NCI-H748 treated with DMSO at 0.1 percent for 48 hours (cell line): Measurements from ENCODE around the gene SLC35A2.
A peak's percentile ranks its signal among the peaks of the same experiment; 100 is the strongest.
"Not testable (repeated sequence)": the region's sequence is repeated elsewhere in the genome, so short reads cannot be mapped to it uniquely, and the experiment has no call there.

Experiments
- DNase-seq: peaks from one replicate; lab custom pipeline; 2025; lab: John Stamatoyannopoulos, UW

Gene SLC35A2

DNA sequence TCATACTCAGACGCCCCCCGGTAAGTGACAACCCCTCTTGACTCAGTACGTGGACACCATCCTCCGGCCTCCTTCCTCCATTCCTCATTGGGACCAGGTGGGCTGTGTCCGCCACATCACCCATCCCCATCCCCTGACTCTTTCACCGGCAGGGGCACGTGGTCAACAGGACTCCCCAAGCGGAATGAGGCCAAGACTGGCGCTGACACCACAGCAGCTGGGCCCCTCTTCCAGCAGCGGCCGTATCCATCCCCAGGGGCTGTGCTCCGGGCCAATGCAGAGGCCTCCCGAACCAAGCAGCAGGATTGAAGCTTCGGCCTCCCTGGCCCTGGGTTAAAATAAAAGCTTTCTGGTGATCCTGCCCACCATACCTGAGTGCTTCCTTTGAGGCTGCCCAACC is 8.7 kb downstream of the SLC35A2 start:
- DNase-seq = no peak

DNA sequence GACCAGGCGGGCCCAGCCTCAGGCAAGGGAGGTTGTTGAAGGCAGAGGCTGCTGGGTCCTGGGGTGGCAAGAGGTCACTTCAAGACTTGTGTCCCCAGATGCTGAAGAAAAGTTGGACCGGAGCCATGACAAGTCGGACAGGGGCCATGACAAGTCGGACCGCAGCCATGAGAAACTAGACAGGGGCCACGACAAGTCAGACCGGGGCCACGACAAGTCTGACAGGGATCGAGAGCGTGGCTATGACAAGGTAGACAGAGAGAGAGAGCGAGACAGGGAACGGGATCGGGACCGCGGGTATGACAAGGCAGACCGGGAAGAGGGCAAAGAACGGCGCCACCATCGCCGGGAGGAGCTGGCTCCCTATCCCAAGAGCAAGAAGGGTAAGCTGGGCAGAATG is 9.3 kb downstream of the SLC35A2 start:
- DNase-seq = no peak

DNA sequence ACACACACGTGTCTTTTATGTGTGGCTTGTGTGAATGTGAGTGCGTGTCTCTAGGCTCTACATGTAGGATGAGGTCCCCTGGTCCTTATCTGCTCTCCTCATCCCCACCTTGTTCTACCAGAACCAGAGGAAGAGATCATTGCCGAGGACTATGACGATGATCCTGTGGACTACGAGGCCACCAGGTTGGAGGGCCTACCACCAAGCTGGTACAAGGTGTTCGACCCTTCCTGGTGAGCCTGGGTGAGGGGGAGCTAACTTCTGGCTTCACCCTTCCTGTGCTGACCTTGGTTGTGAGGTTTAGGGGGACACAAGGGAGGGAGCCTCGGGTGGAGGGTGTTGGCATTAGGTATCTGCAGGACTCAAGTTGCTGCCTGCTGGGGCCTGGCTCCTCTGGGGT is 10.4 kb downstream of the SLC35A2 start:
- no peak for DNase-seq

DNA sequence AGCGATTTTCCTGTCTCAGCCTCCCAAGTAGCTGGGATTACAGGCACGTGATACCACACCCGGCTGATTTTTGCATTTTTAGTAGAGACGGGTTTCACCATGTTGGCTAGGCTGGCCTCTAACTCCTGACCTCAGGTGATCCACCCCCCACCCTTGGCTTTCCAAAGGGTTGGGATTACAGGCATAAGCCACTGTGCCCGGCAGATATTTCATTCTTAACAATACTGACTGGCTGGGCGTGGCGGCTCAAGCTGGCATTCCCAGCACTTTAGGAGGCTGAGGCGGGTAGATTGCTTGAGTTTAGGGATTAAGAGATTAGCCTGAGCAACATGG is 12.4 kb downstream of the SLC35A2 start:
- no peak for DNase-seq

DNA sequence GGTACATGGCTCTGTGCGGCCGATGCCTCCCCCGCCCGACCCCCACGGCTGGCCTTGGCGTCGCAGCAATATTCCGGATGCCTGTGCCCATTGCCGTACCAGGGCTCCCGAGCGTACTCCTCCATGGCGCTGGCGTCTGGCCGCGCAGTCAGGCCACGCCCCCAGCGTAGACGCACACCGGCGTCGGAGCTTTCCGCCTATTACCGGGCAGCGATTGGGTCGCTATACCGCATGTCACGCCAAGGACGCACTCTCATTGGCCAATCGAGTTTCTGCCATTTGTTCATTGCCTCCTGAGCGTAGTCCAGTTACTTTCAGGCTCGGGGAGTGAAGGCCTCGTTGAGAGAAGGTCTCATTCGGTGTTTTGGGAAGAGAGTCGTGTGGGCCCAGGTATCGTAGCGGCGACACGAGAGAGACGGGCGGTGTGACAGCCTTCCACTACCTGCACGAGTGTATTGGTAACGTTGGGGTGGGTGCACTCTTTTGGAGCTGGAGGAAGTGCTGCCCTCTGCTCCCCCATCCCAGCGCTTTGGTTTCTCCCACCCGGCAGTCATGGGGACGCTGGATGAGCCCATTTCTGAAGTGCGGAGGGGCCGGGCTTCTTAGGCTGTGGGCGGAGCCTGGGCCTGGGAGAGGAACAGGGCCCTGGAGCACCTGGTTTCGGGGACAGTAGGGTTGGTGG is 13.7 kb downstream of the SLC35A2 start, which contains the start of the genes PQBP1 and TIMM17B:
Gene PQBP1 (plus strand): TSS at position 306 of the 682 bp plus-strand sequence. CDS start 580 bp downstream, outside the sequence.
Gene TIMM17B (minus strand): TSS at position 144 of the 682 bp plus-strand sequence. CDS start 19 bp downstream, at position 125.
- peak; percentile 86 for DNase-seq

DNA sequence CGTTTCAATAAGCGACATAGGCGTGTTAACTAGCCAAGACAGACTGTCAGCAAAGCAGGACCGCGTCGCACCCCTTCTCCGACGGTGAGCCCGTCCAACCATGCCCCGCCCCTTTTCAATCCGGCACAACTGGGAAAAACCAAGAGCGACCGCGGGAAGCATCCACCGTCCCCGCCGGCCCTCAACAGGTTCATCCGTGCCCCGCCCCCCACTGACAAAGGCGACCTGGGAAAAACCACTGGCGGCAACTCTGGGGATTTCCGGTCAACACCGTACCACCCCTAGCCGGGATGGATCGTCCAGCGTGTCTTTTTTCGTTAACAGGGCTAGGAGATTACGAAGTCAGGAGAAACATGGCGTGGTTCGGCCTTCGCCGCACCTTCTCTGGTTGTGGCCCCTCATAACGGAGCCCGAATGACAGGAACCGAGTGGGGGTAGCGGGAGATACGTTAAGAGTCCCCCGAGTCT is 14.3 kb downstream of the SLC35A2 start:
- peak; percentile 36 for DNase-seq

DNA sequence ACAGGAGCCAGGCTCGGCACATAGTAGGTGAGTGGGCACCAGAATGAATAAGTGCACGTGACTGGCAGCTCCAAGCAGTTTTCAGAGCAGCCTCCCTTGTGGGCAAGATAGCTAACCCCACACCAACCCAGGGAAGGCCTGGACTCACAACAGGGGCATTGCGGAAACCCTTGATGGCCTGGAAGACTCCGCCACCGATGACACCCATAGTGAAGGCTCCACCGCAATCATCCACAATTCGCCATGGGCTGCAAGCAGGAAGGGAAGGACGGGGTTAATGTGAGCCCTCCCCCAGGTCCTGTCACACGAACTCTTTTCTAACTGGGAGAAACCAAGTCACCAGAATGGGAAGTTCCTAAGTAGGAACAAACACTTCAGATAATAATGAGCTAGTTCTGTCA is 14.8 kb downstream of the SLC35A2 start:
- DNase-seq = no peak

DNA sequence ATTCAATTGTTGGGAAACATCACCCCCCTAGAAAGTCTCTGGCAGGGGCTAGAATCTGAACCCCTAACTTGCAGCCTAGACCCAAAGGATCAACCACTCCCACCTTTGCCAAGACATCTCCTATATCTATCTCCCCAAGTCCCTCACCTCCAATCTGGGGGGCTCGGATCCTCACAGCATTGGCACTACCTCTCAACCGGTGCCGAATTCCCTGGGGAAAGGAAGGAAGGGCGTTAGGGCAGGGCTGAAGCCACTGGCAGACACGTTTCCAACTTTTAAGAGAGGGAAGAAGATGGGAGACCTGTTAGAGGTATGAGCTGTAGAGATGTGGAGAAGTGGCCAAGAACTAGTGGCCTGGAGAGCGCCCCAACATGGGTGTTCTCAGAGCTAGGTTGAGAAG is 16.6 kb downstream of the SLC35A2 start:
- DNase-seq = no peak

DNA sequence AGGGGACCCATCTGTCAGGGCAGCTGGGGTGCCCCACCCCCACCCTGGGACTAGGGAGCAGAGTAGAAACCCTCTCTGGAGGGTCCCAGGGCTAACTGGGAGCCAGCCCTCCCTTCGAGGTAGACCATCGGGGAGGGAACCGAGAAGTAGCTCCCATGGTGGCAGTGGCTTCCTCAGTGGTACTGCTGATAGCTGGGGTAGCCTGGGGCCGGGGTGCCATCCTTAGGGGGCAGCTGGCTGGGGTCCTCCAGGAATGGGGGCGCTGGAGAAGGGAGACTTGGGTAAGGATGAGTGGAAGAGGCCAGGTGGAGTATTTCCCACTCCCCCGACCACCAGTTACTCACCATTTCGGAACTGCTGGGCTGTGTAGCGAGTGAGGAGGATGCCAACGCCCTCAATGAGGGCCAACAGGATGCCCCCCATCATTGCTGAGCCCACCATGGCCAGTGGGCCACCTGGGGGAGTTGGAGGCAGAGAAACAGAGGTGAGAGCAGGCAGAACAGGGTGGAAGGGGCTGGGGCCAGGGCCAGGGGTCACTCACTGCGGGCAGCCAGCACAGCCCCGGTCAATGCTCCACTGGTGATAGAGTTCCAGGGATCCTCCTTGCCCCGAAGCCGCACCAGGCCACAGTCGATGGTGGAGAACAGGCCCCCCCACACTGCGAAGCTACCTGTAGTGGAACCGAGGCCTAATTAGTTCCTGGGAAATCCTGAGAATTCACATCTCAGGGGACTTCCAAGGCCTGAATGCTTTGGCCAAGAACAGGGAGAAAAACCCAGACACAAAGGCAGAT is 17.7 kb downstream of the SLC35A2 start:
- no peak for DNase-seq

DNA sequence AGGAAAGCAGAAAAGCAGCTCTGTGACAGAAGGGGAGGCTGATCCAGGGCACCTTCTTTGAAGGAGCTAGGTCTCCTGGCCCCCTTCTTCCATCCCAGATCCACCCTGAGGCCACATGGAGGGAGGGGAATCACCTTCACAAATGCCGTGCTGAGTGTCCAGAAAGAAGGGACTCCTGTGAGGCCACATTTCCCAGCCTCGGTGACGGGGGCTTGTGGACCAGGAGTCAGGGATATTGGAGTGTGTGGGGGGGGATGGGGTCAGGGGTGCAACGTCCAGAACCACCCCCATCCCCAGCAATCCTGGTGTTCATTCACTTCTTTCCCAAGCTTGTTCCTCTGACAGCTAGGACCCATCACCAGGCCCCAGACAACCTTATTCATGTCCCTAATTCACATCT is 18.6 kb downstream of the SLC35A2 start:
- DNase-seq = no peak

DNA sequence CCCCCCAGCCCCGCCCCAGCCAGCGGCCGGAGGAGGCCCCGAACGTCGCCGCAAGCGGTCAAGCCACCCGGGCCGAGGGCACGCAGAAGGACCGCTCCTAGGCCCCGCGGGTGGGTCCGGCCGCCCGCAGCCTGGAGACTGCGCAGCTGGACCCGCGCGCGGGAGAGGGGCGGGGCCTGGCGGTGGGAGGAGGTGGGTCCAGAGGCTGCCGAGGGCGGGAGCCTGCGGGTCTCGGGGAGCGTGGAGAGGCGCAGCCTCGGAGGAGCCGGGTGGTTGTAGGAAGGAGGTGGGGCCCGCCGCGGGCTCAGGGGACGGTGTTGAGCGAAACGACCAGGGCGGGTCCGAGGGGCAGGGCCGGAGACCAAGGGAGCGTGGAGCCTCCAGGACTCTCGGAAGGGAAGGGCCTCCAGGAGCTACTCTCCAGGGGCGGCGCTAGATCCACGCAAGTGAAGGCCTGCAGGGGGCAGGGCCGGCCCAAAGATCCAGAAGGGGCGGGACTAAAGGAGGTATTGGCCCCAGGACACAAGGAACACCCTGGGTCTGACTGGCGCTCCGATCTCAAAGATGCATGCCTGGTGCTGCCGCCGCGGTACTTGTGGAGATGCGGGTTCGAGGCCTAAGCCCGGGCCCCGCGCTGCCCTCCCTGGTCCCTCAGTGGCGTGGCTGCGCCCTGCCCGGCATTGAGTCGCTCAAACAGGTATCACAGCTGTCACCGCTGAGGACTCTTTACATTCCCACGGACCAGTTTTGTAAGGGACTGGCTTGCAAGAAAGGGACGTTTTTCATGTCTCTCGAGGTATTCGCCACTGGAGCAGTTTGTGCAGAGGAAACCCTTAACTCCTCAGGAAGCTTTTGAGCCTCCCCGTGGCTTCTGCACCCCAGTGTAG is 19.8 kb downstream of the SLC35A2 start:
- DNase-seq = peak; percentile 77

DNA sequence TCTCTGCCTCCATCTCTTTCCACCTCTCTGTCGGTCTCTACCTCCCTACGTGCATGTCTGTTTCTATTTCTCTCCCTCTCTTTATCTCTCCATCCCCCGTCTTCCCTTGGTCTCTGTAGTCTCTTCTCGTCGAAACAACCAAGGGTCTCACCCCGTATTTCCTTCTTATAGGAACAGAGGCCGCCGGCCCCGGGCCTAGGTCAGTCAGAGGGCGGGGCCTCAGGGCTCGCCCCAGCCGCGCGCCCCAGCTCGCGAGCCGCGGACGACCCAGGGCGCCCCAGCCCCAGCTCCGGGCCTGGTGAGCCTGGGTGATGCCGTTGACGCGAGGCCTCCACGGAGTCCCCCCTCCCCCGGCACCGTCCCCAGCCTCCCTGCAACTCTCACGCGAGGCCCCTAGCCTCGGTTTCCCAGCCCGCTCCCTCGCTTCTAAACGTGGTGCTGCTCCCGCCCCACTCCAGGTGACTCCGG is 20.5 kb downstream of the SLC35A2 start:
- DNase-seq = no peak

DNA sequence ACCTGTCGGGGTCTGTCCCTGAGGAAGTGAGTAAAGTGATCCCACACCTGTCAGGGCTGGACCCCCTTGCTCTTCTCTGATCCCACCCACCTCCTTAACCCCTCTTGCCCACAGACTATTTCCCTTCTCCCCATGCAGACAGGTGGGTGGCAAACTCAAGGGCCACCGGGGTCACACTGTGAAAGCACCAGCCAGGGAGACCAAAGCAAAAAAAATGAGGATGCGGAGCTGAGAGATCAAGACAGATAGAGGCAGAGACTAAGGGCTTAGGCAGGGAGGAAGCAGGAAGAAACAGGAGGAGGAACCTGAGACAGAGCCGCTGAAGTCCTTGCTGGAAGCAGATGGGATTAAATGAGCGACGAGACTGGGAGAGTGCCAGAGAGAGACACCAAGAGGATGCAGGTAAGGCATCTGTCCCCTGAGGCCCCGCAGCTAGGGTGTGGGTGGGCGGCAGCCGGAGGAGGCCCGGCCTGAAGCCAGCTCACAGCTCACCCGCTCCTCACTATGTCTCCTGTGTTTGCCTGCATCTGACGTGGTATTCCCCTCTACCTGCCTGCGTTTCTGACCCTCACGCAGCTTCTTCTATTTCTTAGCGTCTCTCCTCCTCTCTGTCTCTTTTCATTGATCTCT is 21.0 kb downstream of the SLC35A2 start:
- no peak for DNase-seq

DNA sequence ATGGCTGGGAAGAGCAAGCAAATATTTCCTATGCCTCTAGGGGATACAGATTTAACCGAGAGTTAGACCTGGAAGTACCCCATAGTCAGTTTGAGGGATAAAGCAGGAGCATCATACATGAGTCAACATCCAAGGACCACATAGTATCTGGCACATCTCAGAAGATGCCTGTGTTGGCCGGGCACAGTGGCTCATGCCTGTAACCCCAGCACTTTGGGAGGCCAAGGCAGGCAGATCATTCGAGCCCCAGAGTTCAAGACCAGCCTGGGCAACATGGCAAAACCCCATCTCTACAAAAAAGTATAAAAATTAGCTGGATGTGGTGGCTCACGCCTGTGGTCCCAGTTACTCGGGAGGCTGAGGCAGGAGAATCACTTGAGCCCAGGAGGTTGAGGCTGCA is 24.9 kb downstream of the SLC35A2 start:
- DNase-seq = not testable (repeated sequence)

DNA sequence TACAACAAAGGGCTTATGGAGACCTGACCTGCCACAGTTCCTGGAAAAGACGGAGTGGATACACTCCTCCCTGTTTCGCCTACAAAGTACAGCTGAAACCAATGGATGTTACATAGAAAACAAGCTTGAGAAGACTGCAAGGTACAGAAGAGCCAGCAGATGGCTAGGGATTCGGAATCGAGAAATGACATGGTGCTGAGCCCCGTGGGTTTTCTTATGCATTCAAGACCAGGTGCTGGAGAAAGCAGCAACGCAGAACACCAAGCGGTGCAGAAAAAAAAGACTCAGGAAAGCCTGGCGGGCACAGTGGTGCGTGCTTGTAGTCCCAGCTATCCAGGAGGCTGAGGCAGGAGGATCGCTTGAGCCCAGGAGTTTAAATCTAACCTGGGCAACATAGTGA is 27.7 kb downstream of the SLC35A2 start:
- no peak for DNase-seq

DNA sequence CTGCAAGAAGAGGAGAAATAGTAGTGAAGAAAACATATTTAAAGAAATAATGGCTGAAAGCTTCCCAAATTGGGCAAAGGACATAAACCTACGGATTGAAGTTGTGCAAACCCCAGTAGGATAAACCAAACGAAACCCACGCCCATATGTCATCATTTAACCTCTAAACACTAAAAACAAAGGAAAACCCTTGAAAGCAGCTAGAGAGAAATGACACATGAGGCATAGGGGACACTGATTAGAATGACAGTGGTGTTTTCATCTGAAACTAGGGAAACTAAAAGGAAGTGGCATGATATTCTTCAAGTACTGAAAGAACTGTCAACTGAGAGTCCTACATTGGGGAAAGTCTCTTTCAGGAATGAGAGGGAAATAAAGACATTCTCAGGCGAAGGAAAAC is 34.5 kb downstream of the SLC35A2 start:
- DNase-seq = not testable (repeated sequence)

DNA sequence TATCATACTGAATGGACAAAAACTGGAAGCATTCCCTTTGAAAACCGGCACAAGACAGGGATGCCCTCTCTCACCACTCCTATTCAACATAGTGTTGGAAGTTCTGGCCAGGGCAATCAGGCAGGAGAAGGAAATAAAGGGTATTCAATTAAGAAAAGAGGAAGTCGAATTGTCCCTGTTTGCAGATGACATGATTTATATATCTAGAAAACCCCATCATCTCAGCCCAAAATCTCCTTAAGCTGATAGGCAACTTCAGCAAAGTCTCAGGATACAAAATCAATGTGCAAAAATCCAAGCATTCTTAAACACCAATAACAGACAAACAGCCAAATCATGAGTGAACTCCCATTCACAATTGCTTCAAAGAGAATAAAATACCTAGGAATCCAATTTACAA is 39.4 kb downstream of the SLC35A2 start:
- not testable (repeated sequence) for DNase-seq

DNA sequence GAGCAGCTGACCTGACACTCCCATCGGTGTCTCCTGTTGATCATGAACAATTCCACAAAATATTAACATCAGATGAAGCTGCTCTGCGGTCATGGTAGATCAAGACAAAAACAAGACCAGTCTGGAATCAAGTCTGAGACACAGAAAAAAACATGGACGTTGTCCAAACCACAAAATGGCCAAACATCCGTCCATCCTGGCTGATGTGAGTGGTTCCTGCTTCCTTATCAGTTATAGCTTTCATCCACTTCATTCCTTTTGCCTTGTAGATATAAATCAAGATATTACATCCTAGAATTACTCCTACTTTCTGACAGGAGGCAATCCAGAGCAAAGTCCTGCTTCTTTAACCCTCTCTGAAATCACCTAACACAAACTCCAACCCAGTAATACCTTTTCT is 47.2 kb downstream of the SLC35A2 start:
- no peak for DNase-seq

DNA sequence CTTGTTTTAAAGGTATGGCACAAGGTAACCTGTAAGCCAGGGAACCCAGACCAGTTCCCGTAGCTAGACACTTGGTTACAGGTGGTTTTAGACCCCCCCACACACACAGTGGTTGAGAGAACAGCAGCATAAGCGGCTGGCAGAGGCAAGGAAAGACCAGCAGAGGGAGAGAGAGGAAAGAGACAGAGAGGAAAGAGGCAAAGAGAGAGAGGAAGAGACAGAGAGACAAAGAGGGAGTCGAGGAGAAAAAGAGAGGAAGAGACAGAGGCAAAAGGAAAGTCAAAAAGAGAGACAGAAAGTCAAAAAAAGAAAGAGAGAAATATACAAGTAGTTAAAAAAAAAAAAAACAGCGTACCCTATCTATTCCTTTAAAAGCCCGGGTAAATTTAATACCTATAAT is 56.5 kb downstream of the SLC35A2 start:
- DNase-seq = no peak

DNA sequence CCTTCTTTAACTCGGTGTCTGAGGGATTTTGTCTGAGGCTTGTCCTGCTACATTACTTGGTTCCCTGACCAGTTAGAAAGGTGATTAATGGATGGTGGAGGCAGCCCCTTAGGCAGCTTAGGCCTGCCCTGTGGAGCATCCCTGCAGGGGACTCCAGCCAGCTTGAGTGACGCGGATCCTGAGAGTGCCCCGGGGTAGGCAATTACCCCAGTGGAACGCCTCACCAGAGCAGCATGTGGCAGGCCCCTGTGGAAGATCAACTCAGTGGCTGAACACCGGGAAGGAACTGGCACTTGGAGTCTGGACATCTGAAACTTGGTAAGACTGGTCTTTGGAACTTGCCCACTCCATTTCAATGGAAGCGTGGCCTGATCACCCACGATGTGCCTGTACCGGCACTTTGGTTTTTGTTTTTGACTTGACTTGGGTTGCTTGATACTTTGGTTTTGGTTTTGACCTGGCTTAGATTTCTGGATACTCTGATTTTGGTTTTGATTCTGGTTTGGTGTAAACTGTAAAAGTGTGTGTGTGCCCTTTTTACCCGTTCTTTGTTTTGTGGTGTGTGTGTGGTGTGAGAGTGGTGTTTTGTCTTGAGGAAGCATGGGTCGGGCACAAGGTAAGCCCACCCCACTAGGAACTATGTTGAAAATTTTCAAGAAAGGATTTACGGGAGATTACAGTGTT is 57.2 kb downstream of the SLC35A2 start:
- DNase-seq = not testable (repeated sequence)

DNA sequence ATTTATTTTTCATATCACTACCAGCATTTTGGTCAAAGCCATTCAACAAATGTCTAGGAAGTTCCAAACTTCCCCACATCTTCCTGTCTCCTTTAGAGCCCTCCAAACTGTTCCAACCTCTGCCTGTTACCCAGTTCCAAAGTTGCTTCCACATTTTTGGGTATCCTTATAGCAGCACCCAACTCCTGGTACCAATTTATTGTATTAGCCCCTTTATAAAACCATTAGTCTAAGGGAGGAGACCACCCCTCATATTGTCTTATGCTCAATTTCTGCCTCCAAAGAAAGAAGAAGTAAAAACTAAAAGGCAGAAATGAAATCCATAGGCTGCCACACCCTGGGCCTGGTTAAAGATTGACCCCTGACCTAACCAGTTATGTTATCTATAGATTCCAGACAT is 58.0 kb downstream of the SLC35A2 start:
- not testable (repeated sequence) for DNase-seq
